ENCODE measurements around the gene IQSEC3. TPM values are rescaled to one million over a fixed set of nuclear protein-coding genes. Genes with fewer than 3 reads are reported as not detected.

IQSEC3 gene
- total RNA-seq, 1 donor from 2014 or later, result 0.05 TPM

DNA sequence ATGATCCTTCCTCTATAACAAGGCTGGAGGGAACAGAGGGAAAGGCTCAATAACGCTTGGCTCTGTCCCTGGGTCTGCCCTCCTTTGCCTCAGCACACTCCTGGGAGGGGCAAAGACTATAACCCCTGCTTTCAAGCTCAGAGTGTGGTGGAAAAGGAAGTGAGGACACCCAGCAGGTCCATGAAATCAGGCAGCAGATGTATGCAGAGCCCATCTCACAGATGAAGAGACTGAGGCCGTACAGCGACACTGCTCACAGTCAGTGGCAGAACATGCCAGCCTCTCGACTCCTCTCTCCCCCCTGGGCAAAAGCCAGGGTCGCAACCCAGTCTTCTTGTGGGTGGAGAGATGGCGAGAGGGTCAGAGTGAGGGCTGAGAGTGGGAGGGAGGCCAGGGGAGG, 107.6 kb downstream of the IQSEC3 start:
- no peaks in the 10 kb centered on the region for H3K4me1 Mint-ChIP-seq (ENCODE audit: low read depth)
- no peak for DNase-seq (ENCODE audit: low spot score)
- no peaks in the 10 kb centered on the region for H3K27me3 Mint-ChIP-seq (ENCODE audit: insufficient read depth)
- H3K4me3 Mint-ChIP-seq, result no peak overlapping the region
- no peak overlapping the region for H3K27ac Mint-ChIP-seq
- H3K36me3 Mint-ChIP-seq (ENCODE audit: low read depth), result no peaks in the 10 kb centered on the region
- no peaks in the 10 kb centered on the region for H3K9me3 Mint-ChIP-seq
- intact Hi-C loops (cut with micrococcal nuclease), result no loop called here

GRCh38 chr12:174596-174995, 108.0 kb downstream of the IQSEC3 start:
- intact Hi-C loops (cut with micrococcal nuclease), result no loop called here
- Mint-ChIP-seq H3K27me3 (ENCODE audit: insufficient read depth) (no peaks in the 10 kb centered on the region), H3K4me3 (no peak overlapping the region), H3K36me3 (ENCODE audit: low read depth) (no peaks in the 10 kb centered on the region), H3K9me3 (no peaks in the 10 kb centered on the region), H3K4me1 (ENCODE audit: low read depth) (no peaks in the 10 kb centered on the region), H3K27ac (no peak overlapping the region)
- DNase-seq (ENCODE audit: low spot score), result no peak

GRCh38 chr12:175250-175649, 108.7 kb downstream of the IQSEC3 start:
- Mint-ChIP-seq H3K4me3 (no peak overlapping the region), H3K27ac (no peak overlapping the region), H3K4me1 (ENCODE audit: low read depth) (peaks cover 4% of the 10 kb centered on the region), H3K27me3 (ENCODE audit: insufficient read depth) (peaks cover 3% of the 10 kb centered on the region), H3K9me3 (no peaks in the 10 kb centered on the region), H3K36me3 (ENCODE audit: low read depth) (no peaks in the 10 kb centered on the region)
- no peak for DNase-seq (ENCODE audit: low spot score)
- intact Hi-C loops (cut with micrococcal nuclease), result no loop called here

DNA sequence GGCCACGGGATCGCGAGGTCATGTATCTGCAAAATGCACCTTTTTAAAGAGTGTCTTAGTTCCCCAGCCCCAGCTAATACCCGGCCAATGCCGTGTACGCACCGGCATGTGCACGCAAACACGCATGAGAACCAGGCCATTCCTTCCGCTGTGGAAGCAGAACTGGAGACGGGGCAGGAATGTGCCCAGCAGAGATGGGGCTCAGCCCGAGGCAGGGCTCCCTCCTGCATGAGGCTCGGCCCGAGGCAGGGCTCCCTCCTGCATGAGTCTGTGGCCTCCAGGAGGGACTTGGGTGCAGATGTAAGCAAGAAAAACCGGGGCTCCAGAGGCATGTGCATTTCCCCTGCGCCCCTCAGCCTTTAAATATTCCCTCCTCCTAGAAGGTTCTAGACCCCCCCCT, 109.2 kb downstream of the IQSEC3 start:
- no peak overlapping the region for H3K4me3 Mint-ChIP-seq
- H3K27me3 Mint-ChIP-seq (ENCODE audit: insufficient read depth), result peaks cover 3% of the 10 kb centered on the region
- H3K4me1 Mint-ChIP-seq (ENCODE audit: low read depth), result peaks cover 6% of the 10 kb centered on the region
- no peaks in the 10 kb centered on the region for H3K36me3 Mint-ChIP-seq (ENCODE audit: low read depth)
- no peak for DNase-seq (ENCODE audit: low spot score)
- no peak overlapping the region for H3K27ac Mint-ChIP-seq
- H3K9me3 Mint-ChIP-seq, result no peaks in the 10 kb centered on the region
- intact Hi-C loops (cut with micrococcal nuclease), result no loop called here

- no peaks in the 10 kb centered on the region for H3K9me3 Mint-ChIP-seq
- H3K36me3 Mint-ChIP-seq (ENCODE audit: low read depth), result no peaks in the 10 kb centered on the region
- H3K27ac Mint-ChIP-seq, result no peak overlapping the region
- intact Hi-C loops (cut with micrococcal nuclease), result no loop called here
- no peak for DNase-seq (ENCODE audit: low spot score)
- H3K27me3 Mint-ChIP-seq (ENCODE audit: insufficient read depth), result peaks cover 3% of the 10 kb centered on the region
- no peak overlapping the region for H3K4me3 Mint-ChIP-seq
- H3K4me1 Mint-ChIP-seq (ENCODE audit: low read depth), result peaks cover 6% of the 10 kb centered on the region
Observed at GRCh38 chr12:176321-177181, 110.0 kb downstream of the IQSEC3 start.

GRCh38 chr12:177336-177979, 110.9 kb downstream of the IQSEC3 start:
- no peak for DNase-seq (ENCODE audit: low spot score)
- no peak overlapping the region for H3K27ac Mint-ChIP-seq
- H3K27me3 Mint-ChIP-seq (ENCODE audit: insufficient read depth), result peaks cover 3% of the 10 kb centered on the region
- intact Hi-C loops (cut with micrococcal nuclease), result no loop called here
- no peaks in the 10 kb centered on the region for H3K9me3 Mint-ChIP-seq
- no peaks in the 10 kb centered on the region for H3K36me3 Mint-ChIP-seq (ENCODE audit: low read depth)
- H3K4me3 Mint-ChIP-seq, result no peak overlapping the region
- peaks cover 6% of the 10 kb centered on the region for H3K4me1 Mint-ChIP-seq (ENCODE audit: low read depth)

DNA sequence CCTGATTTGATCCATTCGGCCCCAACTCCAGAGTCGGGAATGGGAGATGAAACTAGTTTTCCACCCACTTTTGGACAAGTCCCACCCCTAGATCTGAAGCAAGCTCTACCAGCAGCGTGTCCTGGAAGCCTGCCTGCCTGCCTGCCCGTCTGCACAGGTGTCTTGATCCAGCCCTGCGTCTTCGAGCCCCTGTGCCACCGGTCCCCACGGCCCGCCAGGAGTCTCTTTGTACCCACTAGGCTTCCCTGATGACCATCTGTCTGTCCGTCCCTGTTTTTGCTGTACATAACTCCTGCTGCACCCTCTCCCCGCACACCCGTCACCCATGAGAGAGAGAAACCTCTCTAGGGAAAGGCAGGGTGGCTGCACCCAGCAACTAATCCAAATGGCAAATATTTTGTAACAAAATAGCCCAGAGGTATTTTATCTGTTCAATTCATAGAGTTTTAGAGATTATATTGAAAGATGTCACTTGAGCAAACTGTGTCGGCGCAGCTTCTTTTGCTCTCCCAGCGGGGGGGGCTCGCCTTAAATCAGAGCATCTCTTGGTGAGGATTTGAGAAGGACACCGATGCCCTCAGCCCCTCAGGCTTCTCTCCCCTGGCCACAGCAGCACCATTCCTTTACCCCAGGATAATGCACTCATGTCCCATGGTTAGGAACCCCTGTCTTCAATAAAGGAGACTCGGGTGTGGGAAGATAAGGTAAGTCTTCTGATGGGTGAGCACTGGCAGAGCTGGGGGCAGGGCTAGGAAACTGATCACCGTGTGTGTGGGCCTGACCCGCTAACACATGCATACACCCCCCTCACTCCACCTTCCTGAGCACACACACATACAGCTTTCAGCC, 111.6 kb downstream of the IQSEC3 start:
- H3K27ac Mint-ChIP-seq, result no peak overlapping the region
- peaks cover 6% of the 10 kb centered on the region for H3K4me1 Mint-ChIP-seq (ENCODE audit: low read depth)
- no peak for DNase-seq (ENCODE audit: low spot score)
- H3K36me3 Mint-ChIP-seq (ENCODE audit: low read depth), result no peaks in the 10 kb centered on the region
- H3K9me3 Mint-ChIP-seq, result no peaks in the 10 kb centered on the region
- peaks cover 4% of the 10 kb centered on the region for H3K27me3 Mint-ChIP-seq (ENCODE audit: insufficient read depth)
- no peak overlapping the region for H3K4me3 Mint-ChIP-seq
- intact Hi-C loops (cut with micrococcal nuclease), result no loop called here

DNA sequence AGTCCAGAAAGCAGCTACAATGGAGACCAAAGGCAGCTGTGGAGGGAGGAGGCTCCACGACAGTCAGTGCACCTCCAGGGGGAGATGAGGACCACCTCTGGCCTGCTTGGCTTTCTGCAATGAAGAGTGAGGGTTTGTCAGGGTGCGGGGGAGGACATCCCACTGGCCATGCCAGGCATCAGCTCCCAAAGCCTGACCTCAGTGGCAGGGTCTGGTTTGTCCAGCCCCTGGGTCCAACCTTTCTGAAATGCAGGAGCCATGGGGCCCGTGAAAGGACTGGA, 112.2 kb downstream of the IQSEC3 start:
- Mint-ChIP-seq H3K27ac (no peak overlapping the region), H3K4me1 (ENCODE audit: low read depth) (peaks cover 6% of the 10 kb centered on the region)

GRCh38 chr12:179131-179884, 112.7 kb downstream of the IQSEC3 start:
- no peaks in the 10 kb centered on the region for H3K9me3 Mint-ChIP-seq
- DNase-seq (ENCODE audit: low spot score), result no peak
- no peak overlapping the region for H3K4me3 Mint-ChIP-seq
- H3K27ac Mint-ChIP-seq, result no peak overlapping the region
- peaks cover 10% of the 10 kb centered on the region for H3K27me3 Mint-ChIP-seq (ENCODE audit: insufficient read depth)
- no peaks in the 10 kb centered on the region for H3K36me3 Mint-ChIP-seq (ENCODE audit: low read depth)
- intact Hi-C loops (cut with micrococcal nuclease), result no loop called here
- peaks cover 6% of the 10 kb centered on the region for H3K4me1 Mint-ChIP-seq (ENCODE audit: low read depth)

More for the DNA sequence above, 112.2 kb downstream of the IQSEC3 start:
- Mint-ChIP-seq H3K27me3 (ENCODE audit: insufficient read depth) (peaks cover 9% of the 10 kb centered on the region), H3K9me3 (no peaks in the 10 kb centered on the region), H3K4me3 (no peak overlapping the region), H3K36me3 (ENCODE audit: low read depth) (no peaks in the 10 kb centered on the region)
- intact Hi-C loops (cut with micrococcal nuclease), result no loop called here
- DNase-seq (ENCODE audit: low spot score), result no peak

GRCh38 chr12:179885-180284, 113.3 kb downstream of the IQSEC3 start:
- peaks cover 6% of the 10 kb centered on the region for H3K4me1 Mint-ChIP-seq (ENCODE audit: low read depth)
- peaks cover 11% of the 10 kb centered on the region for H3K27me3 Mint-ChIP-seq (ENCODE audit: insufficient read depth)
- no peaks in the 10 kb centered on the region for H3K36me3 Mint-ChIP-seq (ENCODE audit: low read depth)
- H3K9me3 Mint-ChIP-seq, result no peaks in the 10 kb centered on the region
- no peak overlapping the region for H3K27ac Mint-ChIP-seq
- no peak overlapping the region for H3K4me3 Mint-ChIP-seq
- intact Hi-C loops (cut with micrococcal nuclease), result no loop called here
- no peak for DNase-seq (ENCODE audit: low spot score)

- no peak overlapping the region for H3K27ac Mint-ChIP-seq
Observed at GRCh38 chr12:180445-180844, 113.9 kb downstream of the IQSEC3 start.

GRCh38 chr12:181921-182320, 115.4 kb downstream of the IQSEC3 start:
- Mint-ChIP-seq H3K9me3 (no peaks in the 10 kb centered on the region), H3K4me1 (ENCODE audit: low read depth) (peaks cover 6% of the 10 kb centered on the region), H3K27me3 (ENCODE audit: insufficient read depth) (peaks cover 11% of the 10 kb centered on the region), H3K36me3 (ENCODE audit: low read depth) (no peaks in the 10 kb centered on the region), H3K27ac (no peak overlapping the region), H3K4me3 (no peak overlapping the region)
- DNase-seq (ENCODE audit: low spot score), result no peak
- intact Hi-C loops (cut with micrococcal nuclease), result no loop called here

More at GRCh38 chr12:180445-180844, 113.9 kb downstream of the IQSEC3 start:
- no peaks in the 10 kb centered on the region for H3K9me3 Mint-ChIP-seq
- H3K4me1 Mint-ChIP-seq (ENCODE audit: low read depth), result peaks cover 6% of the 10 kb centered on the region
- H3K4me3 Mint-ChIP-seq, result no peak overlapping the region
- no peaks in the 10 kb centered on the region for H3K36me3 Mint-ChIP-seq (ENCODE audit: low read depth)
- no peak for DNase-seq (ENCODE audit: low spot score)
- intact Hi-C loops (cut with micrococcal nuclease), result no loop called here
- H3K27me3 Mint-ChIP-seq (ENCODE audit: insufficient read depth), result peaks cover 11% of the 10 kb centered on the region

Data from activated T-helper 1 cell treated with anti-CD3 and anti-CD28 coated beads, Interleukin-12 subunit alpha, Interleukin-12 subunit beta, Interleukin-2, Interleukin-4 antibody, amounts not matched to agents 30 ng/mL and 10 ng/mL and 1 ng/mL, durations not matched to agents 14 hours and 24 hours and 36 hours (primary cell).